ENCODE results near the gene PEX11B.

PEX11B gene

DNA sequence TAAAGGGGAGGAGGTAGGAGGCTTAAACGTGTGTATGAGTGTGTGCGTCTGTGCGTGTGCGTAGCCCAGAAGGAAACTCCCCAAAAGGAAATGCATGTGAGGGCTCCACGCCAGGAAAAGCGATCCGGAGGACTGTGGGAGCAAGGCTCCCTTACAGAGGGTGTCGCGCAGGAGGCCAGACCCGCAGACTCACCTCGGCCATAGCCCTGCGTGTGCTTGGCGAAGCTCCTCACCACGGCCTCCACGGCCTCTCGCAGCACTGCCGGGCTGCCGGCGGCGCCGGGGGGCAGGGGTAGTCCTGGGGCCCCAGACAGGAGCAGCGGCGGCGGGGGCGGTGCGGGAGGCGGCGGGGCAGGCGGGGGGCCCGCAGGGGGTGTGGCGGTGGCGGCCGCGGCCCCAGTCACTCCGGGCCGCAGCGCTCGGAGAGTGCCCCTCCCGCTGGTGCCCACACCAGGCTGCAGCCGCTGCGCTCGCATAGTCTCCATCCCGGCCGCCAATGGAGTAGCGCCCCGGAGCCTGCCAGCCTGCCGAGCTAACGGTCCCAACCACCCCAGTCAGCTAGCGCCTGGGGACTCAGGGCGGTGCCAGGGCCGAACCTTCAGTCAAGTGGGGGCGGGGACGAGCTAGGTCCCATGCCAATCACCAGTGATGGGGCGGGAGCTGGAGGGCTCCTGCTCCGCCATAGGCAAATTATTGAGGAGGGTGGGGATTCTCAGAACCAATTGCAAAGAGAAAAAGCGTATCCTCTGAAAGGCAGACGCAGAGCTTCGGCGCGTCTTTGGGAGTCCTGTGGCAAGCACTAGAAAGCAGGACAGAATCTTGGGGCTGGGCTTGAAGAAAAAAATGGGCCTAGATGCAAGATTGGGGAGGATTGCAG lies 39.2 kb upstream of the PEX11B start, which contains the start of gene LIX1L:
Gene LIX1L, minus strand, starts transcription at position 575 of the 877 bp plus-strand sequence. Its CDS starts 90 bp downstream, at position 485.
- Mint-ChIP-seq H3K4me3 (peak within 1 kb of the TSS; percentile 75), H3K4me1 (peaks cover 79% of the 10 kb centered on the region), H3K9me3 (no peaks in the 10 kb centered on the region), H3K27ac (peak within 1 kb of the TSS; percentile 73), H3K36me3 (peaks cover 23% of the 10 kb centered on the region)
- peak; percentile 94 for ATAC-seq
- DNase-seq (ENCODE audit: low spot score in 2 of 2): peak; percentile 85 to 96

DNA sequence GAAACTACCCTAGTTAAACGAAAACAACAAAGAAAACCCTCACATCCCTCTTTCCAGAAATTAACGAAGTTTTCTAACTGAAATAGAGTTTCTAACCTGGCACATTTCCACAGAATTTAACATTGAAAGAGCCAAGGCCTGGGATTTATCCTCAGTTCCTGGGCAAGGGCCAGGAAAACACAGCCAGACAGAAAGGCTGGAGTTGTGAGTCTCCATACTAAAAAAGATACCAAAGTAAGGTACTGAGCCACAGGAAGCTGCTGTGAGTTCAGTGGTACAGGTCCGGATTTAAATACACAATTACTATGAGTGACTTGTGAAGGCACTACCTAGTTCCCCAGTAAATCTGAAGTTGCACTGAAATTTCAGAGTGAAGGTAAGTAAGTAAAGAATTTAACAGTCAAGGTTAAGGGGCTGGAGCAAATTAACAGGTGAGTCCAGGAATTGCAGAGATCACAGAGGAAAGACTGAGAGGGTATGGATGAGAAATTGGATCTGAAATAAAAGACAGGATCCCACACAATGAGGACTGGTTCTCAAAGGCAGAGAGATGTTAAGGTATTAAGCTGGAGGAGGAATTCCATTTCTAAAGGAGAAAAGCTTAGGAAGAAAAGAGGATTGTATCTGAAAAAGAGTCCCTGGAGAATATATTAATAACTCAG lies 38.4 kb upstream of the PEX11B start:
- Mint-ChIP-seq H3K27ac (peak overlapping the region; percentile 73), H3K9me3 (no peaks in the 10 kb centered on the region), H3K36me3 (peaks cover 24% of the 10 kb centered on the region), H3K4me1 (peaks cover 75% of the 10 kb centered on the region), H3K4me3 (peak overlapping the region; percentile 75)
- DNase-seq (ENCODE audit: low spot score in 2 of 2): no peak
- no peak for ATAC-seq

DNA sequence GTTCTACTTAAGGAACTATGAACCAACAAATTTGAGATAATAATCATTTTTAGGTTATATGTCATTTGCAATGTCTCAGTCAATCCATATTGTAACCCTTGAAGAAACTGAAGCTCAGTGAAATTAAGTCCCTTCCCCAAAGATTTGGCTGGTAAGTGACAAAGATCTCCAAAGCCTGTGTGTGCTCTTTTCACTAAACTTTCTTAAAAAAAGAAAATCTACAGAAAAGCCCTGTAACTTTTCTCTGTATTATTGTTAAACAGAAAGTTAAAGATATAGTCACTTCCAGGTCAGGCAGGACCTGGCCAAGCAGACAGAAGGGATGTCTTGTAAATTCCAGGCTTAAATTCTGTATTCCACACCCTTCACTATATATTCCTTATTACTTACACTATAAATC lies 37.8 kb upstream of the PEX11B start:
- Mint-ChIP-seq H3K36me3 (peaks cover 26% of the 10 kb centered on the region), H3K4me3 (peak overlapping the region; percentile 75), H3K4me1 (peaks cover 75% of the 10 kb centered on the region), H3K9me3 (no peaks in the 10 kb centered on the region), H3K27ac (peak overlapping the region; percentile 73)
- no peak for DNase-seq (ENCODE audit: low spot score in 2 of 2)
- no peak for ATAC-seq

DNA sequence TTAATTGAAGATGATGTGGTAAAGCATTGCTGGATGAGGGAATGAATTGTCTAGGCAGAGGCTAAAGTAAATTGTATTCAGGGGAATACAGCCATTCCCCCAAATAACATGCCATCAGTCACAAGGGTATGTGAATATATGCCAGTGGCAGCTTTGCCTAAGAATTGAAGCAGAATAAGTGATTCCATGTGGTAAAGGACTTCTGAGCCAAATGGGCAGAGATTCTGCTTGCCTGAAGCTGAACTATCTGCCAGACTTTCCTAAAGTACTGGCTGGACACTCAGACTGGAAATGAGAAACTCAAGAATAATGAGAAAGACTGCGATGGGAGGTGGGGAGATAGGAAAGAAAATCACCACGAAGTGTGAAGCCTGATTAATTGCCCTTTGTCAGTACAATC lies 36.9 kb upstream of the PEX11B start:
- no peaks in the 10 kb centered on the region for H3K9me3 Mint-ChIP-seq
- peaks cover 73% of the 10 kb centered on the region for H3K4me1 Mint-ChIP-seq
- H3K4me3 Mint-ChIP-seq: peak overlapping the region; percentile 75
- H3K36me3 Mint-ChIP-seq: peaks cover 20% of the 10 kb centered on the region
- ATAC-seq: no peak
- H3K27ac Mint-ChIP-seq: no peak overlapping the region
- DNase-seq (ENCODE audit: low spot score in 2 of 2): no peak

DNA sequence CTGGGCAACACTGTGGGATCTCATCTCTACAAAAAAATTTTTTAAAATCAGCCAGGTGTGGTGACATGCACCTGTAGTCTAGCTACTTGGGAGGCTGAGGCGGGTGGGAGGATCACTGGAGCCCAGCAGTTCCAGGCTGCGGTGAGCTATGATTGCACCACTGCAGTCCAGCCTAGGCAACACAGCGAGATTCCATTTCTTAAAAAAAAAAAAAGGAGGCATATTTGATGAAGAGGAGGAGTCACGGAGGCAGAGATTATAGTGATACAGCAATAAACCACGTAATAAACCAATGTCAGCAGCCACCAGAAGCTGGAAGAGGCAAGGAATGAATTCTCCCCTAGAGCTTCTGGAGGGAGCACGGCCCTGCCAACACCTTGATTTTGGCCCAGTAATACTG lies 35.3 kb upstream of the PEX11B start:
- no peak overlapping the region for H3K4me3 Mint-ChIP-seq
- H3K9me3 Mint-ChIP-seq: no peaks in the 10 kb centered on the region
- H3K27ac Mint-ChIP-seq: peak overlapping the region; percentile 24
- ATAC-seq: no peak
- H3K36me3 Mint-ChIP-seq: peaks cover 20% of the 10 kb centered on the region
- no peak for DNase-seq (ENCODE audit: low spot score in 2 of 2)
- H3K4me1 Mint-ChIP-seq: peaks cover 75% of the 10 kb centered on the region

DNA sequence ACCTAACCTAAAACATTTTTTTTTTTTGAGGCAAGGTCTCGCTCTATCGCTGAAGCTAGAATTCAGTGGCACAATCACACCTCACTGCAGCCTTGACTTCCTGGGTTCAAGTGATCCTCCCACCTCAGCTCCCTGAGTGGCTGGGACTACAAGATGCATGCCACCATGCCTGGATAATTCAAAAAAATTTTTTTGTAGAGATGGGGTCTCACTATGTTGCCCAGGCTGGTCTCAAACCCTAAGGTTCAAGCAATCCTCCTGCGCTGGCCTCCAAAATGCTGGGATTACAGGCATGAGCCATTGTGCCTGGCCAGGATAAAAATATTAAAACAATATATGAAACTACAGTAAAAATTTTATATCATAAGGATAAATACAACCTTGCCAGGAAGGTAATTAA lies 34.4 kb upstream of the PEX11B start:
- ATAC-seq (no peak), DNase-seq (ENCODE audit: low spot score in 2 of 2) (no peak)
- Mint-ChIP-seq H3K36me3 (peaks cover 21% of the 10 kb centered on the region), H3K9me3 (no peaks in the 10 kb centered on the region), H3K4me1 (peaks cover 66% of the 10 kb centered on the region), H3K27ac (no peak overlapping the region), H3K4me3 (no peak overlapping the region)

DNA sequence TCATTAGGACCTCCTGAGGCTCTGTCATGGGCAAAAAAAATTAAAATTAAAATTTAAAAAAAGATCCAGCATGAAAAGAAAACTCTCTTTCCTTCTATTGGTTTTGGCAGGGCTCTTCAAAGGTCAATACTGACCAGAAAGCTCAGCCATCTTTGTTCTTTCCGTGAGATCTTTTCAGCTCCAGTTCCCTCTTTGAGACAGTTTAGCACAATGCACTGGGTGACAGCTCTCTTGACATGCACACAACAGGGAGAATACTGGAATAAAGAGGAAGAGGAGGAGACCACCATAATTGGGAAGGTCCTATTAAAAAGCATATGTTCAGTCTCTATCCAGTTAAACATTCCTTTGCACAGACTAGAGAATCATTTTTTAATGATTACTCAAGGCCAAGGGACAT lies 33.0 kb upstream of the PEX11B start:
- ATAC-seq: no peak
- Mint-ChIP-seq H3K4me1 (peaks cover 57% of the 10 kb centered on the region), H3K4me3 (no peak overlapping the region)

DNA sequence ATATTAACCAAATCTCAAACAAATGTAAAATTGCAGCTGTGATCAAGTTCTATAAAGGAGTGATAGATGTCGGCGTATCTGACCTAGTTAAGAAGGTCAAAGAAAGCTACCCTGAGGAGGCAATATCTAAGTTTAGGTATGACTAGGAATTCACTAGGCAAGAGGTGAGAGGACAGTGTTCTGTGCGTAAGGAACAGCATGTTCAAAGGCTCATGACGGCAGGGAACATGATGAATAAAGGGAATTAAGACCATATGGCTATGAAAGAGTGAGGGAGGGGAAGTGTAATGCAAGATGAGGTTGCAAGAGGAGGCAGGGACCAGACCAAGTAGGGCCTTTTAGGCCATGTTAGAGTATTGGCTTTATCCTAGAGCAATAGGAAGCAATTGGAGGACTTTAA lies 30.7 kb upstream of the PEX11B start:
- Mint-ChIP-seq H3K27ac (peak overlapping the region; percentile 48), H3K9me3 (no peaks in the 10 kb centered on the region), H3K4me3 (no peak overlapping the region), H3K36me3 (peaks cover 58% of the 10 kb centered on the region), H3K4me1 (peaks cover 34% of the 10 kb centered on the region)
- DNase-seq (ENCODE audit: low spot score in 2 of 2) (no peak), ATAC-seq (no peak)

More for the DNA sequence above, 33.0 kb upstream of the PEX11B start:
- Mint-ChIP-seq H3K36me3 (peaks cover 34% of the 10 kb centered on the region), H3K27ac (no peak overlapping the region), H3K9me3 (no peaks in the 10 kb centered on the region)
- no peak for DNase-seq (ENCODE audit: low spot score in 2 of 2)

DNA sequence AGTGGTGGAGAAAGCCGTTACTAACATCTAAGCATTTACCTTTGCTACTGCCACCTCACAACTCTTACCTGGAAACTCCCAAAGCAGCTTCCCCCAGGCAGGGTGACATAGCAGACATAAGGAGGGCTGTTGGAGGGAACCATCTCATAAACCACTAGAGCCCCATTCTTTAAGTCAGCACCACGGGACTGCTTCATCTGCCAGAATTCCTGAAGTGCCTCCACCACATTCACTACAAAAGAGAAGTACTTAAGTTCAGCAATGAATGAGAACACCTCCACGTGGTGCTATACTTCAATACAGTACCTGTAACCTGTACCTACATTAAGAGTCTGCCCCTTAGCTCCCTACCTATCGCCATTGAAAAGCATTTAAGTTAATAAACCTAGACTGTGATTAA lies 29.0 kb upstream of the PEX11B start:
- Mint-ChIP-seq H3K36me3 (peaks cover 65% of the 10 kb centered on the region), H3K27ac (no peak overlapping the region), H3K9me3 (no peaks in the 10 kb centered on the region), H3K4me1 (peaks cover 25% of the 10 kb centered on the region), H3K4me3 (no peak overlapping the region)
- DNase-seq (ENCODE audit: low spot score in 2 of 2) (no peak), ATAC-seq (no peak)

DNA sequence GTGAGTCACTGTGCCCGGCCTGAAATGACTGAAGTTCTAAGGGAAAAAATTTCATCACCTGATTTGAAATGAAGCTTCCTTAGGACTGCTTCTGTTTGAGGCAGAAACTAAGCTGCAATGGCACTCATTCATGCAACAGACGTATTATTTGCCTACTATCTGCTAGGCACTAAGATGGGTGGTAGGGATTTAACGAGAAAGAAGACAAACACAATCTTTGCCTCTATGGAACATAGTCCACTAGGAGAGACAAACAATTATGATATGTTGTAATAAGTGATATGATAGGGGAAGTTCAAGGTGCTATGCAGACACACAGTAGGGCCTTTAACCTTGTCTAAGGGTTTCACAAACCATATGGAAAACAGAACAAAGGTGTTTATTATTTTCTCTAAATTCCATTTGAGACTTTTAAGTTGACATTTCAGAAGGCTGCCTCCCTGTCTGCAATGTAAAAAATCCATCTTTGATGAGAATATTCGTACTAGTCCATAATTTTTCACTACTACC lies 28.0 kb upstream of the PEX11B start:
- Mint-ChIP-seq H3K27ac (no peak overlapping the region), H3K9me3 (no peaks in the 10 kb centered on the region)

DNA sequence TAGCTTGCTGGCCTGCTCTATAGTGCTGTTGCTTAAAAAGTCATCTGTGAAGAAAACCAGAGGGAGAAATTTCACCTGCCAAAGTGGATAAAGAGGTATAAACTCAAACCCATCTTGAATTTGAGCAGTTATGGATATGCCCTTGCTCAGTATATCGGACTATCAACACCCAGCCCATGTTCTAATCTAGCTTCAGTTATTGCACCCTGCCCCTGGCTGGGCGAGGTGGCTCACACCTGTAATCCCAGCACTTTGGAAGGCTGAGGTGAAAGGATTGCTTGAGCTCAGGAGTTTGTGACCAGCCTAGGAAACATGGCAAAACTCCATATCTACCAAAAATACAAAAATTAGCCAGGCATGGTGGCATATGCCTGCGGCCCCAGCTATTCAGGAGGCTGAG lies 26.0 kb upstream of the PEX11B start:
- no peak for ATAC-seq
- H3K27ac Mint-ChIP-seq: peak overlapping the region; percentile 64
- no peak for DNase-seq (ENCODE audit: low spot score in 2 of 2)
- H3K36me3 Mint-ChIP-seq: peaks cover 85% of the 10 kb centered on the region
- H3K9me3 Mint-ChIP-seq: no peaks in the 10 kb centered on the region
- no peak overlapping the region for H3K4me3 Mint-ChIP-seq
- H3K4me1 Mint-ChIP-seq: peaks cover 6% of the 10 kb centered on the region

More for the DNA sequence above, 28.0 kb upstream of the PEX11B start:
- DNase-seq (ENCODE audit: low spot score in 2 of 2) (no peak), ATAC-seq (no peak)
- H3K36me3 Mint-ChIP-seq: peaks cover 68% of the 10 kb centered on the region
- peaks cover 21% of the 10 kb centered on the region for H3K4me1 Mint-ChIP-seq
- no peak overlapping the region for H3K4me3 Mint-ChIP-seq

DNA sequence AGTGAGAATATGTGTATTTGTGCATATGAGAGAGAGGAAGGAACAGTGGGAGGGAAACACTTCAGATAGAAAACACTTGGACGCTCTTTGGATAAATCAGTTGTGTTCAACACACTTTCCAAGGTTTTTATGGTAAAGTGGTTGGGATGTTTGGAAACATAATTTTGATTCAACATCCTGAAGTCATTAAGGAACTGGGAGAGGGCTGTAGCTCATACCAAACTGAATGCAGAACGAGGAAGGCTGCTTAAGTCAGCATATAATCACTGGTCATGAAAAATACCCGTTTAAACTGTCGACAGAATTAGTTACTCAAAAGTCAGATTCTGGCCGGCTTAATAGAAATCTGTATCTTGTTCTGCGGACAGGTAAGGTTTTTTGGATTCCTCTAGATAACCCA lies 24.4 kb upstream of the PEX11B start:
- no peak for ATAC-seq
- DNase-seq (ENCODE audit: low spot score in 2 of 2): no peak
- Mint-ChIP-seq H3K9me3 (no peaks in the 10 kb centered on the region), H3K4me3 (no peak overlapping the region), H3K36me3 (peaks cover 95% of the 10 kb centered on the region), H3K27ac (peak overlapping the region; percentile 64), H3K4me1 (no peaks in the 10 kb centered on the region)

DNA sequence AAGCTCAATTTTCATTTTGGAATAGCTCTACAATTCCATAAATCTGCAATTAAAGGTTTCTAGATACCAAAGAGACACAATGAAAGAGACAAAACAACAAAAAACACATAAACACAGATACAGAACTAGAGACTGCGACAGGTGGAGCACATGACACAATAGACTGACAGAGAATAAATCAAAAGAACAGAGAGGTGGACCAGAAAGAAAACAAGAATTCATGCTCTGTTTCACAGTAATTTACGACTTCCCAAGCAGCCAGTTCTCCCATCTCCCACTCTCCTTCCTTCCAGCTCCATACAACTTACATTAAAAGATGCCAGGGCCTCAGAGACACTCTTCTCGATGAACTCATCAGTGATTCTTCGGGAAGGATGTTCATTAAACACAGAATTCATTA lies 23.9 kb upstream of the PEX11B start:
- peak overlapping the region; percentile 64 for H3K27ac Mint-ChIP-seq
- DNase-seq (ENCODE audit: low spot score in 2 of 2) (no peak), ATAC-seq (no peak)
- H3K9me3 Mint-ChIP-seq: no peaks in the 10 kb centered on the region
- H3K4me3 Mint-ChIP-seq: no peak overlapping the region
- peaks cover 95% of the 10 kb centered on the region for H3K36me3 Mint-ChIP-seq
- H3K4me1 Mint-ChIP-seq: no peaks in the 10 kb centered on the region

DNA sequence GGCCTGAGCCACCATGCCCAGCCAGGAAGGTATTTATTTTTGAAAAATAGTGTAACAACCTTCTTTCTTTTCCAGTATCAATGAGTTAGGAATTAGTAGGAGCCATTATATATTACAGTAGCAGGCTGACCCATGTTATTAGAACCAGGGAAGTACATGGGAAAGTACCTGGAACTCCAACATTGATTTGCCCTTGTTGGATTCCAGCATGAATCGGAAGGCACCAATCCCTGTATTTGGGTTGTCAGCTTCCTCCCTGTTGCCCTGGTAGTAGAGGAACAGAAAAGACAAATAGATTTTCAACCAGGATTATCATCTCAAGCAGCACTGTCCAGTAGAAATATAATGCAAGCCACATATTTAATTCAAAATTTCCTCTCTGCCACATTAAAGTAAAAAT lies 18.9 kb upstream of the PEX11B start:
- Mint-ChIP-seq H3K27ac (no peak overlapping the region), H3K36me3 (peaks cover 86% of the 10 kb centered on the region), H3K4me3 (no peak overlapping the region), H3K9me3 (no peaks in the 10 kb centered on the region), H3K4me1 (peaks cover 15% of the 10 kb centered on the region)
- DNase-seq (ENCODE audit: low spot score in 2 of 2): no peak
- ATAC-seq: no peak

DNA sequence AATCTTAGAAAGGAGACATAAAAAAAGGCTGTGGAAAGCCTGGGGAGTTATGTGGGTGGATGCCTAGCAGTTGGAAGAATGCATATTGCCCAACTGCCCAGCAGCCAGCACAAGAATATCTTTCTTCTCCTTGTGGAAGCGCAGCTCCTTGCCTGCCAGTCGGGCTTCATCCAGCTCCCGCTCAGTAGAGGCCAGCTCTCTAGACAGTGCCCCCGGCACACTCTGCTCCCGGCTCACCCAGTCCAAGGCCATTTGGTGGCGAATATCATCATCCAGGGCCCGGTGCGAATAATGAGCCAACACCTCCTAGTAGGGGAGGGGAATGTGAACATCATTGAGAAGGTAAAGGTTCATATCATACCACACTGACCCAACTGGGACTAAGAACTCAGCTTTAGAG lies 17.7 kb upstream of the PEX11B start:
- Mint-ChIP-seq H3K36me3 (peaks cover 80% of the 10 kb centered on the region), H3K9me3 (no peaks in the 10 kb centered on the region), H3K4me3 (no peak overlapping the region), H3K4me1 (peaks cover 25% of the 10 kb centered on the region), H3K27ac (peak overlapping the region; percentile 45)
- DNase-seq (ENCODE audit: low spot score in 2 of 2) (no peak), ATAC-seq (no peak)

DNA sequence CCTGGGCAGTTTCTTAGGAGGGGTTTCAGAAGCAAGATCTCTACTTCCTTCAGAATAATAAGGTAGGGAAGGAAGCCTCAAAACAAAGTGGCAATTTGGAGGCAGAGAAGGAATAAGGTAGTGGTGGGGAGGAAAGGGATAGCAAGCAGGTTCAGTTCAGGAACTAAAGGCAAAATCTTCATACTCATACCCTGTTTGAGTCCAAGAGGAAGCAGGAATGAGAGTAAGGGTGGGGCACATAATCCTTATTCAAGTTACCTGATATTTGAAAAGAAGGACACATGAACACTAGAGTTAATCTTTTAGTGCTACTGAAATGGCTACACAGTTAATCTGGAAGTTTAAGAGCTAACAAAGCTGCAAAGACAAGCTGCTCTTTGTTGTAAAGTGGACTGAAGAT lies 17.2 kb upstream of the PEX11B start:
- H3K27ac Mint-ChIP-seq: no peak overlapping the region
- H3K36me3 Mint-ChIP-seq: peaks cover 74% of the 10 kb centered on the region
- no peak overlapping the region for H3K4me3 Mint-ChIP-seq
- DNase-seq (ENCODE audit: low spot score in 2 of 2) (no peak), ATAC-seq (no peak)
- H3K4me1 Mint-ChIP-seq: peaks cover 30% of the 10 kb centered on the region
- no peaks in the 10 kb centered on the region for H3K9me3 Mint-ChIP-seq
